KBM-7 (cell line): Measurements from ENCODE around the gene XPO1.

Experiments
- DNase-seq: peaks from one replicate; pipeline ENCODE4 v3.0.0-alpha.2; 2015
- in situ Hi-C: fragments of 300-500 bp; cut with MboI; formaldehyde crosslinking; loops from 2 replicates; pipeline ENCODE4 v1.14.3; 2020; ENCODE audit warnings: low sequenced_read_pairs, low pct_unique_long_range_greater_than_20kb, mixed read lengths

XPO1 gene

GRCh38 chr2:61443342-61444041 lies 94.7 kb downstream of the XPO1 start:
- no peak for DNase-seq

GRCh38 chr2:61439241-61440002 lies 98.7 kb downstream of the XPO1 start:
- DNase-seq: no peak
- in situ Hi-C loops: no loop called here

More at GRCh38 chr2:61443342-61444041, 94.7 kb downstream of the XPO1 start:
- in situ Hi-C loops: no loop called here

DNA sequence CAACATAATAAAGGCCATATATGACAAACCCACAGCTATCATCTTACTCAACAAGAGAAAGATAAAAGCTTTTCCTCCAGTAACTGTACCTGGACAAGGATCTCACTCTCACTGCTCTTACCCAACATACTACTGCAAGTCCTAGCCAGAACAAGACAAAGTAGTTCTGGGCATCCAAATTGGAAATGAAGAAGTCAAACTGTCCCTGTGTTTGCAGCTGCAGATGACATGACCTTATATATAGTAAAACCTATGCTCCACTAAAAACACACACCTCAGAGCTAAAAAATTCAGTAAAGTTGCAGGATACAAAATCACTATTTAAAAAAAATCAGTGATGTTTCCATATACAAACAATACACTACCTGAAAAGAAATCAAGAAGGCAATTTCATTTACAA lies 99.5 kb downstream of the XPO1 start:
- no peak for DNase-seq
- in situ Hi-C loops: no loop called here

- in situ Hi-C loops: no loop called here
- no peak for DNase-seq
Measured at GRCh38 chr2:61437170-61437569, 101.0 kb downstream of the XPO1 start.

- DNase-seq: no peak
- in situ Hi-C loops: no loop called here
Measured at GRCh38 chr2:61436092-61436491, 102.1 kb downstream of the XPO1 start.

GRCh38 chr2:61435291-61435690 lies 102.9 kb downstream of the XPO1 start:
- in situ Hi-C loops: no loop called here
- DNase-seq: no peak

- in situ Hi-C loops: no loop called here
- DNase-seq: peak; percentile 63
Measured at GRCh38 chr2:61434314-61434713, 103.8 kb downstream of the XPO1 start.

GRCh38 chr2:61433606-61434005 lies 104.5 kb downstream of the XPO1 start:
- no peak for DNase-seq
- in situ Hi-C loops: no loop called here

- in situ Hi-C loops: no loop called here
- no peak for DNase-seq
Measured at GRCh38 chr2:61432990-61433389, 105.2 kb downstream of the XPO1 start.

DNA sequence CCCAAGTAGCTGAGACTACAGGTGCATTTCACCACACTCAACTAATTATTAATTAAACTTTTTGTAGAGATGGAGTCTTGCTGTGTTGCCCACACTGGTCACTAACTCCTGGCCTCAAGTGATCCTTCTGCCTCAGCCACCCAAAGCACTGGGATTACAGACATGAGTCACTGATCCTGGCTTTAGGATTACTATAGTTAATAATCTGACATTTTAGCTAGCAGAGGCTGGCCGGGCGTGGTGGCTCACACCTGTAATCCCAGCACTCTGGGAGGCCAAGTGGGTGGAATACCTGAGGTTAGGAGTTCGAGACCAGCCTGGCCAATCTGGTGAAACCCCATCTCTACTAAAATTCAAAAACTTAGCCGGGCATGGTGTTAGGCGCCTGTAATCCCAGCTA lies 106.8 kb downstream of the XPO1 start:
- in situ Hi-C loops: no loop called here

More for the DNA sequence above, 106.8 kb downstream of the XPO1 start:
- no peak for DNase-seq
